Measurements from ENCODE around the gene RELN. TPM values are rescaled to one million over a fixed set of nuclear protein-coding genes. Genes with fewer than 3 reads are reported as not detected.

Gene RELN
- total and polyA plus RNA-seq, 9 of the 15 experiments (the other 6 are each of a cell fraction or from before 2014, with no cell fraction given), result 12.9 to 43.2 (median 18.1) TPM

DNA sequence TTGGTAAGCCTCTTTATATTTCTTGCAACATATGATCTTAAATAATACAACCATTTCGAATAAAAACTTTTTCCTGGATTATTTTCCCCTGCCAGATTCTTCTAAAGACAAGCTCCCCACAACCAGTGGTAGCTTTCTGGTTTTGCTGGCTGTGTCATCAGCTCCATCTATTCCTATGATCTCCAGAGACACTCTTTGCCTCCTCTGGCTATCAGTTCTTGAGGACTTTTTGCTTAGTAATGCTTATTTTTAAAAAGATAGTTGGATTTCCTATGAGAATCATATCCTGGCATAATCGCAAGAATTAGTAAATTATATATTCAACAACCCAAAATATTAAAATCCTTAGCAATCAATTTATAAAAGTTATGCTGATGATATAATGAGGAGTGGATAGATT, 439.7 kb downstream of the RELN start (continued):
- TF ChIP-seq, protein P1, sequence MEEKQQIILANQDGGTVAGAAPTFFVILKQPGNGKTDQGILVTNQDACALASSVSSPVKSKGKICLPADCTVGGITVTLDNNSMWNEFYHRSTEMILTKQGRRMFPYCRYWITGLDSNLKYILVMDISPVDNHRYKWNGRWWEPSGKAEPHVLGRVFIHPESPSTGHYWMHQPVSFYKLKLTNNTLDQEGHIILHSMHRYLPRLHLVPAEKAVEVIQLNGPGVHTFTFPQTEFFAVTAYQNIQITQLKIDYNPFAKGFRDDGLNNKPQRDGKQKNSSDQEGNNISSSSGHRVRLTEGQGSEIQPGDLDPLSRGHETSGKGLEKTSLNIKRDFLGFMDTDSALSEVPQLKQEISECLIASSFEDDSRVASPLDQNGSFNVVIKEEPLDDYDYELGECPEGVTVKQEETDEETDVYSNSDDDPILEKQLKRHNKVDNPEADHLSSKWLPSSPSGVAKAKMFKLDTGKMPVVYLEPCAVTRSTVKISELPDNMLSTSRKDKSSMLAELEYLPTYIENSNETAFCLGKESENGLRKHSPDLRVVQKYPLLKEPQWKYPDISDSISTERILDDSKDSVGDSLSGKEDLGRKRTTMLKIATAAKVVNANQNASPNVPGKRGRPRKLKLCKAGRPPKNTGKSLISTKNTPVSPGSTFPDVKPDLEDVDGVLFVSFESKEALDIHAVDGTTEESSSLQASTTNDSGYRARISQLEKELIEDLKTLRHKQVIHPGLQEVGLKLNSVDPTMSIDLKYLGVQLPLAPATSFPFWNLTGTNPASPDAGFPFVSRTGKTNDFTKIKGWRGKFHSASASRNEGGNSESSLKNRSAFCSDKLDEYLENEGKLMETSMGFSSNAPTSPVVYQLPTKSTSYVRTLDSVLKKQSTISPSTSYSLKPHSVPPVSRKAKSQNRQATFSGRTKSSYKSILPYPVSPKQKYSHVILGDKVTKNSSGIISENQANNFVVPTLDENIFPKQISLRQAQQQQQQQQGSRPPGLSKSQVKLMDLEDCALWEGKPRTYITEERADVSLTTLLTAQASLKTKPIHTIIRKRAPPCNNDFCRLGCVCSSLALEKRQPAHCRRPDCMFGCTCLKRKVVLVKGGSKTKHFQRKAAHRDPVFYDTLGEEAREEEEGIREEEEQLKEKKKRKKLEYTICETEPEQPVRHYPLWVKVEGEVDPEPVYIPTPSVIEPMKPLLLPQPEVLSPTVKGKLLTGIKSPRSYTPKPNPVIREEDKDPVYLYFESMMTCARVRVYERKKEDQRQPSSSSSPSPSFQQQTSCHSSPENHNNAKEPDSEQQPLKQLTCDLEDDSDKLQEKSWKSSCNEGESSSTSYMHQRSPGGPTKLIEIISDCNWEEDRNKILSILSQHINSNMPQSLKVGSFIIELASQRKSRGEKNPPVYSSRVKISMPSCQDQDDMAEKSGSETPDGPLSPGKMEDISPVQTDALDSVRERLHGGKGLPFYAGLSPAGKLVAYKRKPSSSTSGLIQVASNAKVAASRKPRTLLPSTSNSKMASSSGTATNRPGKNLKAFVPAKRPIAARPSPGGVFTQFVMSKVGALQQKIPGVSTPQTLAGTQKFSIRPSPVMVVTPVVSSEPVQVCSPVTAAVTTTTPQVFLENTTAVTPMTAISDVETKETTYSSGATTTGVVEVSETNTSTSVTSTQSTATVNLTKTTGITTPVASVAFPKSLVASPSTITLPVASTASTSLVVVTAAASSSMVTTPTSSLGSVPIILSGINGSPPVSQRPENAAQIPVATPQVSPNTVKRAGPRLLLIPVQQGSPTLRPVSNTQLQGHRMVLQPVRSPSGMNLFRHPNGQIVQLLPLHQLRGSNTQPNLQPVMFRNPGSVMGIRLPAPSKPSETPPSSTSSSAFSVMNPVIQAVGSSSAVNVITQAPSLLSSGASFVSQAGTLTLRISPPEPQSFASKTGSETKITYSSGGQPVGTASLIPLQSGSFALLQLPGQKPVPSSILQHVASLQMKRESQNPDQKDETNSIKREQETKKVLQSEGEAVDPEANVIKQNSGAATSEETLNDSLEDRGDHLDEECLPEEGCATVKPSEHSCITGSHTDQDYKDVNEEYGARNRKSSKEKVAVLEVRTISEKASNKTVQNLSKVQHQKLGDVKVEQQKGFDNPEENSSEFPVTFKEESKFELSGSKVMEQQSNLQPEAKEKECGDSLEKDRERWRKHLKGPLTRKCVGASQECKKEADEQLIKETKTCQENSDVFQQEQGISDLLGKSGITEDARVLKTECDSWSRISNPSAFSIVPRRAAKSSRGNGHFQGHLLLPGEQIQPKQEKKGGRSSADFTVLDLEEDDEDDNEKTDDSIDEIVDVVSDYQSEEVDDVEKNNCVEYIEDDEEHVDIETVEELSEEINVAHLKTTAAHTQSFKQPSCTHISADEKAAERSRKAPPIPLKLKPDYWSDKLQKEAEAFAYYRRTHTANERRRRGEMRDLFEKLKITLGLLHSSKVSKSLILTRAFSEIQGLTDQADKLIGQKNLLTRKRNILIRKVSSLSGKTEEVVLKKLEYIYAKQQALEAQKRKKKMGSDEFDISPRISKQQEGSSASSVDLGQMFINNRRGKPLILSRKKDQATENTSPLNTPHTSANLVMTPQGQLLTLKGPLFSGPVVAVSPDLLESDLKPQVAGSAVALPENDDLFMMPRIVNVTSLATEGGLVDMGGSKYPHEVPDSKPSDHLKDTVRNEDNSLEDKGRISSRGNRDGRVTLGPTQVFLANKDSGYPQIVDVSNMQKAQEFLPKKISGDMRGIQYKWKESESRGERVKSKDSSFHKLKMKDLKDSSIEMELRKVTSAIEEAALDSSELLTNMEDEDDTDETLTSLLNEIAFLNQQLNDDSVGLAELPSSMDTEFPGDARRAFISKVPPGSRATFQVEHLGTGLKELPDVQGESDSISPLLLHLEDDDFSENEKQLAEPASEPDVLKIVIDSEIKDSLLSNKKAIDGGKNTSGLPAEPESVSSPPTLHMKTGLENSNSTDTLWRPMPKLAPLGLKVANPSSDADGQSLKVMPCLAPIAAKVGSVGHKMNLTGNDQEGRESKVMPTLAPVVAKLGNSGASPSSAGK (IDR thresholded peaks at IDR 0.05), result 0 out of 2 replicates have a peak, but pooled peaks have one; percentile 3
- TF ChIP-seq, protein P2, sequence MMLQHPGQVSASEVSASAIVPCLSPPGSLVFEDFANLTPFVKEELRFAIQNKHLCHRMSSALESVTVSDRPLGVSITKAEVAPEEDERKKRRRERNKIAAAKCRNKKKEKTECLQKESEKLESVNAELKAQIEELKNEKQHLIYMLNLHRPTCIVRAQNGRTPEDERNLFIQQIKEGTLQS (IDR thresholded peaks at IDR 0.05), result peak; percentile 37; the same call in 1 of the 2 replicates
- TF ChIP-seq, protein P2 (CRISPR knock-in tag; conservative IDR thresholded peaks at IDR 0.05), result no peak
- TF ChIP-seq NFE2 (IDR thresholded peaks at IDR 0.05; ENCODE audit: low read depth) (0 out of 2 replicates have a peak, but pooled peaks have one; percentile 11), MAFG (tag; conservative IDR thresholded peaks at IDR 0.05) (peak; percentile 73), E2F6 (IDR thresholded peaks at IDR 0.05; ENCODE audit: borderline replicate concordance in 1 of 2, extremely low read depth in 1 of 2, insufficient read depth in 1 of 2, insufficient read length in 1 of 2, low read depth in 1 of 2, low read length in 1 of 2, poor library complexity in 1 of 2, severe bottlenecking in 1 of 2) (no peak)
